Measurements from ENCODE around the gene AK1.

DNA sequence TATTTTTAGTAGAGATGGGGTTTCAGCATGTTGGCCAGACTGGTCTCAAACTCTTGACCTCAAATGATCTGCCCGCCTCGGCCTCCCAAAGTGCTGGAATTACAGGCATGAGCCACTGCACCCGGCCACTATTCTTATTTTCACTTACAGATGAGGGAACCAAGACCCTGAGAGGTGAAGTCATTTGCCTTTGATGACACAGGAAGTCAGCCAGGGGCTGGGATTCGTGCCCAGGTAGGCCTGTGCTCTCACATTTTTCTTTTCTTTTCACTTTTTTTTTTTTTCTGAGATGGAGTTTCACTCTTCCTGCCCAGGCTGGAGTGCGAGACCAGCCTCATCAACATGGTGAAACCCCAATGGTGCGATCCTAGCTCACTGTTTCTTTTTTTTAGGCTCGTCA lies 45.2 kb downstream of the AK1 start:
- TF ChIP-seq POLR2A (conservative IDR thresholded peaks at IDR 0.05) (no peak), BACH1 (tag; IDR thresholded peaks at IDR 0.05) (no peak), TBP (optimal IDR thresholded peaks at IDR 0.05; ENCODE audit: low read depth, low read length) (no peak), REST (IDR thresholded peaks at IDR 0.05; ENCODE audit: borderline replicate concordance) (no peak), REST (CRISPR knock-in tag; IDR thresholded peaks at IDR 0.05; ENCODE audit: low read depth) (no peak), CXXC5 (CRISPR knock-in tag; IDR thresholded peaks at IDR 0.05) (no peak), RCOR1 (IDR thresholded peaks at IDR 0.05; ENCODE audit: borderline replicate concordance in 1 of 2, low read depth in 2 of 2, low read length in 2 of 2) (no peak)
- TF ChIP-seq, protein P1, sequence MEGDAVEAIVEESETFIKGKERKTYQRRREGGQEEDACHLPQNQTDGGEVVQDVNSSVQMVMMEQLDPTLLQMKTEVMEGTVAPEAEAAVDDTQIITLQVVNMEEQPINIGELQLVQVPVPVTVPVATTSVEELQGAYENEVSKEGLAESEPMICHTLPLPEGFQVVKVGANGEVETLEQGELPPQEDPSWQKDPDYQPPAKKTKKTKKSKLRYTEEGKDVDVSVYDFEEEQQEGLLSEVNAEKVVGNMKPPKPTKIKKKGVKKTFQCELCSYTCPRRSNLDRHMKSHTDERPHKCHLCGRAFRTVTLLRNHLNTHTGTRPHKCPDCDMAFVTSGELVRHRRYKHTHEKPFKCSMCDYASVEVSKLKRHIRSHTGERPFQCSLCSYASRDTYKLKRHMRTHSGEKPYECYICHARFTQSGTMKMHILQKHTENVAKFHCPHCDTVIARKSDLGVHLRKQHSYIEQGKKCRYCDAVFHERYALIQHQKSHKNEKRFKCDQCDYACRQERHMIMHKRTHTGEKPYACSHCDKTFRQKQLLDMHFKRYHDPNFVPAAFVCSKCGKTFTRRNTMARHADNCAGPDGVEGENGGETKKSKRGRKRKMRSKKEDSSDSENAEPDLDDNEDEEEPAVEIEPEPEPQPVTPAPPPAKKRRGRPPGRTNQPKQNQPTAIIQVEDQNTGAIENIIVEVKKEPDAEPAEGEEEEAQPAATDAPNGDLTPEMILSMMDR (IDR thresholded peaks at IDR 0.05 in 2 of 3, conservative IDR thresholded peaks at IDR 0.05 in 1 of 3; ENCODE audit: insufficient read depth in 2 of 3, low read depth in 1 of 3, low read length in 3 of 3): no peak
- TF ChIP-seq, protein P2, sequence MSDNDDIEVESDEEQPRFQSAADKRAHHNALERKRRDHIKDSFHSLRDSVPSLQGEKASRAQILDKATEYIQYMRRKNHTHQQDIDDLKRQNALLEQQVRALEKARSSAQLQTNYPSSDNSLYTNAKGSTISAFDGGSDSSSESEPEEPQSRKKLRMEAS (CRISPR knock-in tag; IDR thresholded peaks at IDR 0.05): no peak
- TF ChIP-seq, protein P3, sequence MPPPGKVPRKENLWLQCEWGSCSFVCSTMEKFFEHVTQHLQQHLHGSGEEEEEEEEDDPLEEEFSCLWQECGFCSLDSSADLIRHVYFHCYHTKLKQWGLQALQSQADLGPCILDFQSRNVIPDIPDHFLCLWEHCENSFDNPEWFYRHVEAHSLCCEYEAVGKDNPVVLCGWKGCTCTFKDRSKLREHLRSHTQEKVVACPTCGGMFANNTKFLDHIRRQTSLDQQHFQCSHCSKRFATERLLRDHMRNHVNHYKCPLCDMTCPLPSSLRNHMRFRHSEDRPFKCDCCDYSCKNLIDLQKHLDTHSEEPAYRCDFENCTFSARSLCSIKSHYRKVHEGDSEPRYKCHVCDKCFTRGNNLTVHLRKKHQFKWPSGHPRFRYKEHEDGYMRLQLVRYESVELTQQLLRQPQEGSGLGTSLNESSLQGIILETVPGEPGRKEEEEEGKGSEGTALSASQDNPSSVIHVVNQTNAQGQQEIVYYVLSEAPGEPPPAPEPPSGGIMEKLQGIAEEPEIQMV (tag; conservative IDR thresholded peaks at IDR 0.05; ENCODE audit: low read depth): no peak
